ENCODE measurements around the gene MIER2.
"Not testable (repeated sequence)": the region's sequence is repeated elsewhere in the genome, so short reads cannot be mapped to it uniquely, and the experiment has no call there.

The MIER2 gene, protein sequence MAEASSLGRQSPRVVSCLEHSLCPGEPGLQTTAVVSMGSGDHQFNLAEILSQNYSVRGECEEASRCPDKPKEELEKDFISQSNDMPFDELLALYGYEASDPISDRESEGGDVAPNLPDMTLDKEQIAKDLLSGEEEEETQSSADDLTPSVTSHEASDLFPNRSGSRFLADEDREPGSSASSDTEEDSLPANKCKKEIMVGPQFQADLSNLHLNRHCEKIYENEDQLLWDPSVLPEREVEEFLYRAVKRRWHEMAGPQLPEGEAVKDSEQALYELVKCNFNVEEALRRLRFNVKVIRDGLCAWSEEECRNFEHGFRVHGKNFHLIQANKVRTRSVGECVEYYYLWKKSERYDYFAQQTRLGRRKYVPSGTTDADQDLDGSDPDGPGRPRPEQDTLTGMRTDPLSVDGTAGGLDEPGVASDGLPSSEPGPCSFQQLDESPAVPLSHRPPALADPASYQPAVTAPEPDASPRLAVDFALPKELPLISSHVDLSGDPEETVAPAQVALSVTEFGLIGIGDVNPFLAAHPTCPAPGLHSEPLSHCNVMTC

DNA sequence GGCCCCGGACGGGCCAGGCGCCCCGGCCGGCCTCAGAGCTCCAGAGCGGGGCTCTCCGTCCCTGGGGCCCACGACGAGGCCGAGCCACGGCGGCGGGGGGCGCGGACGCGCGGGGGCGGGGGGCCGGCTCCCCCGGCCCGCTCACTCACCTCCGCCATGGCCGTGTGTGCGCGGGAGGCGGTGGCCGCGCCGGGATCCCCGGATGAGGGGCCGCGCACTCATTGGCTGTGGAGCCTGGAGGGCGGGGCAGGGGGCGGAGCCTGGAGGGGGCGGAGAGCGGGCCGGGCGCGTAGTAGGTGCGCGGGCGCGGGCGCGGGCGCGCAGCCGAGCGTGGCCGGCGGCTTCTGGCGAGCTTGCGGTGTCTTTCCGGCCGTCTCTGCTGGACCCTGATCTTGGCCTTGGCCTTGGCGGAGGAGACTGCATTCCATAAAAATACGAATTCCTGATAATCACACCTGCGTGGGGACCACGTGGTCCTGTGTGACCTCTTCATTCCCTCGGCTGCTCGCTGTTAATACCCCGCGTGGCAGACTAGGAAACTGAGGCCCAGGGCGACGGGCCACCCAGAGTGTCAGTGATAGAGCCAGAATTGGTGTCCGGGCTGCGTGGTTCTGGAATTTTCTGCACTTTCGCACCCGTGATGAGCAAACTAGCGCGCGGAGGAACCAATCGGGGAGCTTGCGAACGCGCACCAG lies at the start of gene MIER2:
Gene MIER2, minus strand, starts transcription at position 172 of the 695 bp plus-strand sequence. Its CDS starts 14 bp downstream, at position 158.
- H3K27ac ChIP-seq = peak within 1 kb of the TSS; percentile 61
- no peak for DNase-seq (ENCODE audit: low read depth, low spot score)

DNA sequence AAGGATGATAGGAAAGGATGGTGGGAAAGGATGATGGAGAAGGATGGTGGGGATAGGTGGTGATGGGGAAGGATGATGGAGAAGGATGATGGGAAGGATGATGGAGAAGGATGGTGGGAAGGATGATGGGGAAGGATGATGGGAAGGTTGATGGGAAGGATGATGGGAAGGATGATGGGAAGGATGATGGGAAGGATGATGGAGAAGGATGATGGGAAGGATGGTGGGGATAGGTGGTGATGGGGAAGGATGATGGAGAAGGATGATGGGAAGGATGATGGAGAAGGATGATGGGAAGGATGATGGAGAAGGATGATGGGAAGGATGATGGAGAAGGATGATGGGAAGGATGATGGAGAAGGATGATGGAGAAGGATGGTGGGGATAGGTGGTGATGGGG lies 49.0 kb upstream of the MIER2 start:
- not testable (repeated sequence) for DNase-seq (ENCODE audit: low read depth, low spot score); H3K27ac ChIP-seq

DNA sequence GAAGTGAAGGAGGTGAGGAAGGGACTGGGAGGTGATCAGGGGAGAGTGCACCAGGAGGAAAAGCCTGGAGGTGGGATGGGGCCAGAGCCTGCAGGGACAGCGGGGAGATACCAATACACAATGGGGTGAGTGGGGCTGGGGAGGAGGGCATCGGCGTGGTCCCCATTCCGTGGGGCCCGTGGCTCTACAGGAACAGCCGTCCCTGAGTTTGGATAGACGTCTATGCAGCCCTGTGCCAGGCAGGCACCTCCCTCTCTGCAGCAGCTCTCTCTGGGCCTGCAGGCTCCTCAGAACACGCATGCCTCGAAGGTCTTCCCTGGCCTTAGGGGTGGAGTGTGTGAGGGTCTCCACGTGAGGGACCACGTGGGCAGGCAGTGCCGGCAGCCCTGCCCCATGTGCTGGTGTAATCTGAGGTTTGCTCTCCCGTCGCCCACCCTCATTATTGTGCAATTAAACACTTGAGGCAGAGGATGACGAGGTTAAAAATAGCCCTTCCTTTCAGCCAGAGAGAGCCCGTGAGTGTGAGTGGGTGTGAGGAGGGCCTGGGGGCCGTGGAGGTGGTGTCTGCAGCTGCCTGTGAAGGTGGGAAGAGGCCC lies 47.9 kb upstream of the MIER2 start:
- no peak for DNase-seq (ENCODE audit: low read depth, low spot score)
- no peak overlapping the region for H3K27ac ChIP-seq

DNA sequence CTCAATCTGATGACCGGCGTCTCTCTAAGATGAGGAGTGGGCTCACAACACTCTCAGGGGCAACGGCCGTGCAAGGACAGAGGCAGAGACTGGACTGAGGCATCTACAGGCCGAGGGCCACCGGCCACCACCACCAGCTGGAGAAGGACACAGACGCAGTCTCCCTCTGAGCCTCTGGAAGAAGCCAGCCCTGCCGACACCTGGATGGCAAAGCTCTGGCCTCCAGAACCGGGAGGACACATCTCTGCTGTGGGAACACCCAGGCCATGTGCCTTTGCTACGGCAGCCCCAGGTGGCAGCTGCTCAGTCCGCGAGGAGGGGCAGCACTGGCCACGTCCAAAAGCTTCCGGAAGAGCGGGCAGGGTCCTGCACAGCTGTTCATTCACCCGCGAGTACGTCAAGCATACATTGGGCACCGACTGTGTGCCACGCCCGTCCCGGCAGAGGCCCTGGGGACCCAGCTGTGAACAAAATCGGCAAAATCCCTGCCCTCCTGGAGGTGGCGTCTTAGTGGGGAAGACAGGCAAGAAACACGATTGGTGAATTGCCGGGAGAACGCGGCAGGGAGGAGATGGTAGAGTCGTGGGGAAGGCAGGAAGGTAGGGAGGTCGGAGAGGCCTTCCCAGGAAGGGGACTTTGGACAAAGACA lies 47.3 kb upstream of the MIER2 start:
- no peak for DNase-seq (ENCODE audit: low read depth, low spot score)
- H3K27ac ChIP-seq = no peak overlapping the region

DNA sequence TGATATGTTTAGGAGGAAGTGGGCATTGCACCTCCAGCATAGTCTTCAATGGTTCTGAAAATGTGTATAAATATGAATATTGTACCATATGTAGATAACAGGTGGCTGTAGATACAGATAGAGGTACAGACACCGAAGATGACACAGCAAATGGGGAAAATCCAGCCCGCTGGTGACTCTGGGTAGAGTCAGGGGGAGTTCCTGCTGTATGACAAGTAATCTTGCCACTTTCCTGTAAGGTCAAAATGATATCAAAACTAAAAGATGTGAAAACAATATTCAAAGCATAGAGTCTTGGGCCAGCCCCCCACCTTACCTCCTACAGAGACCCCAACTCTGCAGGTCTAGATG lies 46.6 kb upstream of the MIER2 start:
- no peak overlapping the region for H3K27ac ChIP-seq
- no peak for DNase-seq (ENCODE audit: low read depth, low spot score)

DNA sequence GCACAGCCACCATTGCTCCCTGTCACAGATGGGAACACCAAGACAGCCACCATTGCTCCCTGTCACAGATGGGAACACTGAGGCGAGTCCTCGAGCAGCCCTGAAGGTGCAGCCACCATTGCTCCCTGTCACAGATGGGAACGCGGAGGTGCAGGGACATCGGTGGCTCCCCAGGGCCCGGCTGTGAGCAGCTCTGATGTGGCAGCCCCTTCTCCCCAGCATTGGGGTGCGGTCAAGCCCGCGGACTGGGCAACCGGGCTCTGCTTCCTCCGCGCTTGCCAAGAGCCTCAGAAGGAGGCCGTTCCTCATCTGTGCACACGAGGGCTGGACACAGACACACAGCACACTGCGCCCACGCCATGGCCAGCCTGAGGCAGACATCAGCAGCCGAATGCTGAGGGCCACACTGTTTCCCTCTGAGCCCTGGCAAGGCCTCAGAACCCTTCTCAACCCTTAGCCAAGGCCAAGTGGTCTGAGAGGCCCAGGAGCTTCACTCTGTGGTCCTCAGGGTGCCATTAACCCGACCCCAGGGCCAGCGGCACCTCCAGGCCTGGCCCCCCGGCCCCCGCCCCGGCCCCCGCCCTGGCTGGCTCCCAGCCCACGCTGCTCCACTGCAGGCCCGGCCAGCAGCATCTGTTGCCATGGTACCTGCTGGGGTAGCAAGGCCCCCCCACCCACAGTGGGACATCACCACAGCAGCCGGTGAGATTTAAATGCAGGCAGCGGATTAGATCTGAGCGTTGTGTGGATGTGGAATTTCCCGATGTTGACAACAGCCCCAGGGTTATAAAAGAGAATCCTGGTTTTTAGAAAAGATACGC lies 46.0 kb upstream of the MIER2 start:
- no peak for DNase-seq (ENCODE audit: low read depth, low spot score)

DNA sequence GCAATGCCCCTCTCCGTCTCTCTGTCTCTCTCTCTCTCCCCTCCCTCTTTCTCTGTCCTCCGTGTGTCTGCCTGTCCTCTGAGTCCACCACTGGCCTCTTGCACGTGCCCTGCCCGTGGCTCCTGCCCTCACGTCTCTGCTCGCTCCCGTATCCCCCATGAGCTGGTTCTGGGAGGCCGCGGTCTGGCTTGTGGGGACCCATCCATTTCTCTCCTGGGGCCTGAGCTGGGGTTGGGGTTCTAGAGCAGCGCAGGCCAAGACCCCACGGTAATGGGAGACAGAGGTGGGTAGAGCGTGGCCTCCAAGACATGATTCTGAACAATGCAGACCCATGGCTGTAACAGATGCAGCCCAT lies 45.3 kb upstream of the MIER2 start:
- H3K27ac ChIP-seq = no peak overlapping the region
- no peak for DNase-seq (ENCODE audit: low read depth, low spot score)

More for the DNA sequence above, 46.0 kb upstream of the MIER2 start:
- no peak overlapping the region for H3K27ac ChIP-seq

DNA sequence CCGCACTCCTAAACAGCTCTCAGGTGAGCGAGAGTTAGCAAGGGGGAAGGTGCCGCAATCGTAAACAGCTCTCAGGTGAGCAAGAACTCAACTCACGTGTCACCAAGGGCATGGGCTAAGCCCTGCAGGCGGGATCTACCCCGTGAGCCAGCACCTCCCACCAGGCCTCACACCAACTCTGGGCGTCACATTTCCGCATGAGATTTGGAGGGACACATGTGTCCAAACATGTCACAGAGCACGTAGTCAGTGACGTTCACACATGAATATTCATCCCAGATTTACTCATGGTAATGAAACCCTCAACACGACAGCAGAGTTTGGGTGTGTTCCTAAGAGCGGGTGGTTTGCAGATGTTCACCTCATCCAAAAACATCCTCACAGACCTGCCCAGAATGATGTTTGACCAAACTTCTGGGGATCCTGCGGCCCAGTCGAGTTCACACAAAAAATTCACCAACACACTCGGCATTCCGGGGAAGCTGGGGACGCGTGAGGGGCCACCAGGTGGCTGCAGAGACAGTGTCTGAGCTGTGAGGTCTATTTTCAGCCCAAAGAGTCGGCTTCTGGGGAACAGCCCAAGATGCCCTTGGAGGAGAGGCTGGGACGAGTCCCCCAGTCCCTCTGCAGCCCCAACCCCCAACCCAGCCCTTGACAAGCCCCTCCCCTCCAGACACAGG lies 44.8 kb upstream of the MIER2 start:
- DNase-seq (ENCODE audit: low read depth, low spot score) = no peak
- no peak overlapping the region for H3K27ac ChIP-seq

DNA sequence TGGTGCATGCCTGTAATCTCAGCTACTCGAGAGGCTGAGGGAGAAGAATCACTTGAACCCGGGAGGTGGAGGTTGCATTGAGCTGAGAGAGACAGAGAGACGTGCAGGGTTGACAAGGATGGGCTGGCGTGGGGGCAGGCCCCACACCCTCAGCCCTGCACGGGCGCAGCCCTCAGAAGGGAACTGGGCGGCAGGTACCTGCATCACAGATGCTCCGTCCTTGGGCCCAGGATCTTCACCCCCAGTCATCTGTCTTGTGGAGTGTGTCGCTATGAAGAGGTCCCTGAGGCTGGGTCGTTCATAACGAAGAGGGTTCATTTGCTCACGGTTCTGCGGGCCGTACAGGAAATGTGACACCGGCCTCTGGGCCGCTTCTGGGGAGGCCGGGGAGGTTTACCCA lies 44.1 kb upstream of the MIER2 start:
- no peak for DNase-seq (ENCODE audit: low read depth, low spot score)
- H3K27ac ChIP-seq = no peak overlapping the region

DNA sequence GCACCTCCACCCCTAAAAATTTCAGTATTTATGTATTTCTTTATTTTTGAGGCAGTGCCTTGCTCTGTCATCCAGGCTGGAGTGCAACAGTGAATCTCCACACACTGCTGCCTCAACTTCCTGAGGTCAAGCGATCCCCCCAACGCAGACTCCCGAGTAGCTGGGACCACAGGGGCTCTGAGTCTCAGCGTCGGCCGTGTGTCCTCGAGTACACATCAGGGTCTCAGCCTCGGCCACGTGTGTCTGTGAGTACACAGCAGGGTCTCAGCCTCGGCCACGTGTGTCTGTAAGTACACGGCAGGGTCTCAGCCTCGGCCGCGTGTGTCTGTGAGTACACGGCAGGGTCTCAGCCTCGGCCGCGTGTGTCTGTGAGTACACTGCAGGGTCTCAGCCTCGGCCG lies 43.2 kb upstream of the MIER2 start:
- no peak for DNase-seq (ENCODE audit: low read depth, low spot score)
- no peak overlapping the region for H3K27ac ChIP-seq

DNA sequence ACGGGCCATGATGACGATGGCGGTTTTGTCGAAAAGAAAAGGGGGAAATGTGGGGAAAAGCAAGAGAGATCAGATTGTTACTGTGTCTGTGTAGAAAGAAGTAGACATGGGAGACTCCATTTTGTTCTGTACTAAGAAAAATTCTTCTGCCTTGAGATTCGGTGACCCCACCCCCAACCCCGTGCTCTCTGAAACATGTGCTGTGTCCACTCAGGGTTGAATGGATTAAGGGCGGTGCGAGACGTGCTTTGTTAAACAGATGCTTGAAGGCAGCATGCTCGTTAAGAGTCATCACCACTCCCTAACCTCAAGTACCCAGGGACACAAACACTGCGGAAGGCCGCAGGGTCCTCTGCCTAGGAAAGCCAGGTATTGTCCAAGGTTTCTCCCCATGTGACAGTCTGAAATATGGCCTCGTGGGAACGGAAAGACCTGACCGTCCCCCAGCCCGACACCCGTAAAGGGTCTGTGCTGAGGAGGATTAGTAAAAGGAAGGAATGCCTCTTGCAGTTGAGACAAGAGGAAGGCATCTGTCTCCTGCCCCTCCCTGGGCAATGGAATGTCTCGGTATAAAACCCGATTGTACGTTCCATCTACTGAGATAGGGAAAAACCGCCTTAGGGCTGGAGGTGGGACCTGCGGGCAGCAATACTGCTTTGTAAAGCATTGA lies 42.2 kb upstream of the MIER2 start:
- not testable (repeated sequence) for DNase-seq (ENCODE audit: low read depth, low spot score)

DNA sequence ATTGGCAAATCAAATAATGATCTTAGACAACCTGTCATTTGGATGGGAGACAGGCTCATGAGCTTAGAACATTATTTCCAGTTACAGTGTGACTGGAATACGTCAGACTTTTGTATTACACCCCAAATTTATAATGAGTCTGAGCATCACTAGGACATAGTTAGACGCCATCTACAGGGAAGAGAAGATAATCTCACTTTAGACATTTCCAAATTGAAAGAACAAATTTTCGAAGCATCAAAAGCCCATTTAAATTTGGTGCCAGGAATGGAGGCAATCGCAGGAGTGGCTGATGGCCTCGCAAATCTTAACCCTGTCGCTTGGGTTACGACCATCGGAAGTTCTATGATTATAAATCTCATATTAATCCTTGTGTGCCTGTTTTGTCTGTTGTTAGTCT lies 41.6 kb upstream of the MIER2 start:
- peak overlapping the region; percentile 18 for H3K27ac ChIP-seq
- not testable (repeated sequence) for DNase-seq (ENCODE audit: low read depth, low spot score)

More for the DNA sequence above, 42.2 kb upstream of the MIER2 start:
- H3K27ac ChIP-seq = peak overlapping the region; percentile 18

DNA sequence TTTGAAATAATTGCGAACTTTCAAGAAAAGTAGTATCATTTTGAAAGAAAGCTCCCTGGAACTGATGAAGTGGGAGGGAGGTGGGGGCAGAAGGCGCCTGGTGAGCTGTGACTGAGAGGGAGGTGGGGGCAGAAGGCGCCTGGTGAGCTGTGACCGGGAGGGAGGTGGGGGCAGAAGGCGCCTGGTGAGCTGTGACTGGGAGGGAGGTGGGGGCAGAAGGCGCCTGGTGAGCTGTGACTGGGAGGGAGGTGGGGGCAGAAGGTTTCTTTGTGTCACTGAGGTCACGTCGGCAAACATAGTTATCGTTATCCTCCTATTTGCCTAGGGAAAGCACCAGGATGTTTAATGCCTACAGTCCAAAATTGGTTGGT lies 40.2 kb upstream of the MIER2 start:
- no peak for DNase-seq (ENCODE audit: low read depth, low spot score)
- H3K27ac ChIP-seq = no peak overlapping the region

DNA sequence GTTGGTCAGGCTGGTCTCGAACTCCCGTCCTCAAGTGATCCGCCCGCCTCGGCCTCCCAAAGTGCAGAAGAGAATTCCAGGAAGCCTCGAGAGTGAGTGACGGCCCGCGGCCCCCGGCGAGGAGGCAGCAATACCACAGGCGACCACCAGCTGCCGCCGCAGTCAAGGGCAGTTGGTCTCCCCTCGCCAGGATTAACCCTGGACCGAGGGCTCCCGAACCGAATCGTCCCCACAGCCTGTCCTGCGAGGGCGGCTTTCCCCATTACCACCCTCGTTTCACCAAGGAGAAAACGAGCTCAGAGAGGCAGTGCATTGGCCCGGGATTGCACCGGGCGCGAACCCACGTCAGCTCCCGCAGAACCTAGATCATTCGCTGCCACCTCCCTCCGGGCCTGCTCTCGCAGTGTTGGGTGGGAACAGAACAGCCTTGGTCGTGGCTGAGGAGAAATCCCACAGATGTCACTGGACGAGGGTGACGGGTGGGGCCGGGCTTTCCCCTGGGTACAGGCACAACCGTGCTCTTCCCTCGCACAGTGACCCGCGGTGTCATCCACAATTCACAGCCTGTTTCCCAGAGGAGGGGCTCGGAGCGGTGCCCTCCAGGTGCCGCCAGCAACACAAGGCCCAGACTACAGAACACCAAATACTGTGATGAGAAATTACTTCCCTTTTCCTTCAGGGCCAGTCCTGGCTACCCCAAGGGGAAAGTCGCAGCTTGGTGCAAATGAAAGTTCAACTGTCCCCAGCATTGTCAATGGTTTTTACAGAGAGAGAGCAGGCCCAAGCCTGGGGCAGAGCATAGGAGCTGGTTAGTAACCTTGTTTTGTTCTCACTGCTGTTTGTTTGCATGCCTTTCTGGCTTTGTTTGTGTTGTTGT lies 39.6 kb upstream of the MIER2 start:
- H3K27ac ChIP-seq = no peak overlapping the region
- DNase-seq (ENCODE audit: low read depth, low spot score) = no peak

DNA sequence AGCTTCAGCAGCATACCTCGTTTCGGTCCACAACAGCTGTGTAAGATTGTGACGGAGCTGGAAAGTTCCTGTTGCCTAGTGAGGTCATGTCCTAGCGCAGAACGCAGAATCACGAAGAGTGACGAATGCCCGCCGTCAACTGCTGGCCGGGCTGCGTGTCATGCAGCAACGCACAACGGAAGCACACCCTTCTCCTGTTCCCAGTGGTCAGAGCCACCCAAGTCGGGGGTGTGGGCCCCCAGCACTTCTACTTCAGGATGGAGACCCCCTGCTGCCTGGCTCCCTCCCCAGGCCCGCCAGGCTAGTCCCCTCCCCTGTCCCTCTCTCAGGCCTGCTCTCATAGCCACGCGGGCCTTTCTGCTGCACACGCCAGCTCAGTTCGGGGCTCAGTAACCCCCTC lies 38.4 kb upstream of the MIER2 start:
- DNase-seq (ENCODE audit: low read depth, low spot score) = no peak
- peak overlapping the region; percentile 41 for H3K27ac ChIP-seq

DNA sequence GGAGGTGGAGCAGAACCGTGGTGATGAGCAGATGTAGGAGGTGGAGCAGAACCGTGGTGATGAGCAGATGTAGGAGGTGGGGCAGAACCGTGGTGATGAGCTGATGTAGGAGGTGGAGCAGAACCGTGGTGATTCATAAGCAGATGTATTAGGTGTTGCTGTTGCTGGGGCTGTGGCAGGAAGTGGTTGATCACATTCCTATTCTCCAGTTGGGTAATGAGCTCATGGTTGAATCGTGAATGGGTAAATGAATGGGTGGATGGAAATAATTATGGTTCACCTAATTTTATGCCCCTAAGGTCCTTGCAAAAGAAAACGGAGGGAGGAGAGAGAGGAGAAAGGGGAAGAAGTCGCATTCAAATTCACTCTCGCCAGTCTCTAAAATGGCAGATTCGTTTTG lies 38.0 kb upstream of the MIER2 start:
- peak; percentile 78 for DNase-seq (ENCODE audit: low read depth, low spot score)
- H3K27ac ChIP-seq = peak overlapping the region; percentile 41

DNA sequence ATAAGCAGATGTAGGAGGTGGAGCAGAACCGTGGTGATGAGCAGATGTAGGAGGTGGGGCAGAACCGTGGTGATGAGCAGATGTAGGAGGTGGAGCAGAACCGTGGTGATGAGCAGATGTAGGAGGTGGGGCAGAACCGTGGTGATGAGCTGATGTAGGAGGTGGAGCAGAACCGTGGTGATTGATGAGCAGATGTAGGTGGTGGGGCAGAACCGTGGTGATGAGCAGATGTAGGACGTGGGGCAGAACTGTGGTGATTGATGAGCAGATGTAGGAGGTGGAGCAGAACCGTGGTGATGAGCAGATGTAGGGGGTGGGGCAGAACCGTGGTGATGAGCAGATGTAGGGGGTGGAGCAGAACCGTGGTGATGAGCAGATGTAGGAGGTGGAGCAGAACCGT lies 37.3 kb upstream of the MIER2 start:
- DNase-seq (ENCODE audit: low read depth, low spot score); H3K27ac ChIP-seq: not testable (repeated sequence)

Measured in epithelial cell of prostate (primary cell).